PFSK-1 (cell line): ENCODE results near the gene ALDH9A1.

ENCODE experiments used
- FOXP2 ChIP-seq: optimal IDR thresholded peaks from 2 replicates; pipeline ENCODE3; 2011; ENCODE audit warnings: borderline replicate concordance, control low read depth, inconsistent platforms; ENCODE audit not compliant: insufficient read depth; ENCODE audit errors: extremely low read length, extremely low read depth
- POLR2AphosphoS5 ChIP-seq: IDR thresholded peaks from 2 replicates; pipeline ENCODE4 v1.6.1; 2012; ENCODE audit warnings: low read depth, mild to moderate bottlenecking, control low read depth, low read length, moderate library complexity
- SIN3A ChIP-seq: IDR thresholded peaks from 2 replicates; pipeline ENCODE4 v1.6.1; 2012; ENCODE audit warnings: mild to moderate bottlenecking, low read length, moderate library complexity, borderline replicate concordance; ENCODE audit not compliant: insufficient read depth
- TAF1 ChIP-seq: IDR thresholded peaks from 2 replicates; pipeline ENCODE4 v1.6.1; 2012; ENCODE audit warnings: low read length, control low read depth, borderline replicate concordance; ENCODE audit not compliant: insufficient read depth
- TF ChIP-seq, protein P1 (sequence below), 2 experiments: IDR thresholded peaks; 2 replicates each; pipeline versions ENCODE4 v1.6.1 to v1.8.0; 2011 to 2012; ENCODE audit warnings: low read depth in 2 of 2, low read length in 2 of 2, control low read depth in 1 of 2, inconsistent platforms in 1 of 2, mild to moderate bottlenecking in 1 of 2, moderate library complexity in 1 of 2; ENCODE audit not compliant: insufficient read depth in 1 of 2

ALDH9A1 gene

DNA sequence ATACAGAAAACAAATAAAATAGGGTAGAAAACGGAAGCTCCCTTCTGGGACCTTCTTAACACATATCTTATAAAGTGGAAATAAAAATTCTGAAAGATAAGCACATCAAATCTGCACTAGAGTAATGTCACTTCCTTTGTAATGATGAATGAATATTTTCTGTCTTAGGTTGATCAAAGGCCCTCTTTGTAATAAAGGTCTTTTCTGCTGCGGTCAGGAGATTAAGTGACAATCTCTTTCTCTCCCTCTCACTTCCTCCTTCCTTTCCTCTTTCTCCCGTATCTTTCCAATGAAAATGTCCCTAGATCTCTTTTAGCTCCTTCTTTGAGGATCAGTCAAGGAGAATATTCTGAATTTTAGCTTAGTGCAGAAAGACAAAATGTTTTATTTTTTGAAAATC lies 36.5 kb upstream of the ALDH9A1 start:
- TF ChIP-seq TAF1 (no peak), POLR2AphosphoS5 (no peak), FOXP2 (no peak)
- TF ChIP-seq, protein P1, sequence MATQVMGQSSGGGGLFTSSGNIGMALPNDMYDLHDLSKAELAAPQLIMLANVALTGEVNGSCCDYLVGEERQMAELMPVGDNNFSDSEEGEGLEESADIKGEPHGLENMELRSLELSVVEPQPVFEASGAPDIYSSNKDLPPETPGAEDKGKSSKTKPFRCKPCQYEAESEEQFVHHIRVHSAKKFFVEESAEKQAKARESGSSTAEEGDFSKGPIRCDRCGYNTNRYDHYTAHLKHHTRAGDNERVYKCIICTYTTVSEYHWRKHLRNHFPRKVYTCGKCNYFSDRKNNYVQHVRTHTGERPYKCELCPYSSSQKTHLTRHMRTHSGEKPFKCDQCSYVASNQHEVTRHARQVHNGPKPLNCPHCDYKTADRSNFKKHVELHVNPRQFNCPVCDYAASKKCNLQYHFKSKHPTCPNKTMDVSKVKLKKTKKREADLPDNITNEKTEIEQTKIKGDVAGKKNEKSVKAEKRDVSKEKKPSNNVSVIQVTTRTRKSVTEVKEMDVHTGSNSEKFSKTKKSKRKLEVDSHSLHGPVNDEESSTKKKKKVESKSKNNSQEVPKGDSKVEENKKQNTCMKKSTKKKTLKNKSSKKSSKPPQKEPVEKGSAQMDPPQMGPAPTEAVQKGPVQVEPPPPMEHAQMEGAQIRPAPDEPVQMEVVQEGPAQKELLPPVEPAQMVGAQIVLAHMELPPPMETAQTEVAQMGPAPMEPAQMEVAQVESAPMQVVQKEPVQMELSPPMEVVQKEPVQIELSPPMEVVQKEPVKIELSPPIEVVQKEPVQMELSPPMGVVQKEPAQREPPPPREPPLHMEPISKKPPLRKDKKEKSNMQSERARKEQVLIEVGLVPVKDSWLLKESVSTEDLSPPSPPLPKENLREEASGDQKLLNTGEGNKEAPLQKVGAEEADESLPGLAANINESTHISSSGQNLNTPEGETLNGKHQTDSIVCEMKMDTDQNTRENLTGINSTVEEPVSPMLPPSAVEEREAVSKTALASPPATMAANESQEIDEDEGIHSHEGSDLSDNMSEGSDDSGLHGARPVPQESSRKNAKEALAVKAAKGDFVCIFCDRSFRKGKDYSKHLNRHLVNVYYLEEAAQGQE (IDR thresholded peaks at IDR 0.05; ENCODE audit: insufficient read depth in 1 of 2, low read depth in 2 of 2, low read length in 2 of 2), result no peak

DNA sequence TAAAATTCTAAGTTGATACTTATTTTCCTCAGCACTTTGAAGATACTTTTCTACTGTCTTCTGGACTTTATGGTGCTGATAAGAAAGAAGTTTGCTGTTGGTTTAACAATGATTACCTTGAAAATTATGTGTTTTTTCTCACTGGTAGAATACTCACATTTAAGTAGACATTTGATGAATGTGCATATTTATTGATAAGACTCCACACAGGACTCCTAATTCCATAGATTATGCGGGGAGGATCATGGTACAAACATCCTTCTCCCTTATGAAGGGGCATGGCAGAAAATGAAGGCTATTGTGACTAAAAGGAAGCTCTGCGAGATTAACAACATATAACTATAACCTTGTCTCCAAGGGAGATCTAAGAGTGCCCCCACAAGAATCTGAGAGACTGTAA lies 28.5 kb upstream of the ALDH9A1 start:
- TF ChIP-seq, protein P1 (IDR thresholded peaks at IDR 0.05; ENCODE audit: insufficient read depth in 1 of 2, low read depth in 2 of 2, low read length in 2 of 2), result no peak
- TF ChIP-seq TAF1 (no peak), FOXP2 (no peak), SIN3A (no peak), POLR2AphosphoS5 (no peak)

DNA sequence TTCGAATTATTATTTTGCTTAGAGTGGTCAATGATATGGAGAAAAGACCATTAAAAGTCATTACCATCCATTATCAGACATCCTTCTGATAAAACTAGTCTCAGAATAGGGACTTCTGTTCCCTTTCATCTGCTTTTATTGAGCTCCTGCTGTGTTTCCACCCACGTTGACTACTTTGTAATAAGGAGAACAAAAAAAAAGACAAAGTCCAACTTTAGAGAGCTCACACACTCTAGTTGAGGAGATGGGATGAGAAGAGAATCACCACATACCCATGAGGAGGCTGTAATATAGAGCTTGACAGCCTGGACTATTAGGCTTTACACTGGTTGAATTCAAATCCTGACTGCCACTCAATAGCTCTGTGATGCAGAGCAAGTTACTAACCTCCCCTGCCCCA lies 27.8 kb upstream of the ALDH9A1 start:
- TF ChIP-seq POLR2AphosphoS5 (no peak), TAF1 (no peak), SIN3A (no peak), FOXP2 (no peak)
- TF ChIP-seq, protein P1 (IDR thresholded peaks at IDR 0.05; ENCODE audit: insufficient read depth in 1 of 2, low read depth in 2 of 2, low read length in 2 of 2), result no peak

DNA sequence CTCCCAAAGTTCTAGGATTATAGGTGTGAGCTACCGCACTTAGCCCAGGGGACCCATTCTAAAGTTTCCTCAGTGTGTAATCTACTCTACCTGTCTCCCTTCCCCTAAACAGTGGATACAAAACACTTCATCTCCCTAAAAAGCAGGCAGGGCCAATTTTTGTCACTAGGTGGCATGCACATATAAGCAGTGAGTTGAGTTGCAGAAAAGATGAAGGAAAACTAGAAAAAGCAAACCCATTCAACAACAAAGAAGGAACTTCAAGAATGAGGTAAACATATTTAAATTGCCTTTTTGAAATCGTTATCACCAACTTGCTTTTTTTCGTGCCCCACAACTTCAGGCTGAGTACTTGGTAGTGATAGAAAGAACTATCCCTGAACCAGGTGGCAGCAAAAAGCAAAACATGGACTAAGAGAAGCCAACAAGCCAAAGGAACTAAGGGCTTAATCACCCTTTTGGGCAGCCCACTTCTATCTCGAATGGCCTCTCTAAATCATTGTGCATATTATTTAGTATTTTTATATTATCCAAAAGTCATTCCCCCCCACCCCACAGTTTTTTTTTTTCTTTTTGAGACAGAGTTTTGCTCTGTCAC lies 19.7 kb upstream of the ALDH9A1 start:
- TF ChIP-seq FOXP2 (no peak), POLR2AphosphoS5 (no peak), SIN3A (no peak), TAF1 (no peak)
- TF ChIP-seq, protein P1 (IDR thresholded peaks at IDR 0.05; ENCODE audit: insufficient read depth in 1 of 2, low read depth in 2 of 2, low read length in 2 of 2), result no peak

DNA sequence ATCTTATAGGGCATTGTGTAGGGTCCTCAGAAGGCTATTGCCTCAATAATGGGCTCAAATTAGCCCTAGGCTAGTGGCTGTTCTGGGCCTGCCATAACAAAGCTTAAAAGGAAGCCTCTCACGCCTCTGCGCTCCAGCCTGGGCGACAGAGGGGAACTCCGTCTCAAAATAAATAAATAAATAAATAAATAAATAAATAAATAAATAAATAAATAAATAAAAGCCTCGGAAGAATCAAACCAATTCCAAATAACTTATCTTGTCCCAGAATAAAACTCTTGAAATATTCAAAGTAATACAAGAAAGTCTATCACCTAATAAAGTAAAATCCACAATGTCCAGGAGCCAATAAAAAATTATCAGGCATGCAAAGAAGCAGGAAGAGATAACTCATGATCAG lies 14.4 kb upstream of the ALDH9A1 start:
- TF ChIP-seq FOXP2, result no peak
- TF ChIP-seq, protein P1 (IDR thresholded peaks at IDR 0.05; ENCODE audit: insufficient read depth in 1 of 2, low read depth in 2 of 2, low read length in 2 of 2), result no peak
- no peak for TF ChIP-seq TAF1
- TF ChIP-seq SIN3A, result no peak
- no peak for TF ChIP-seq POLR2AphosphoS5
